A549 (cell line): ENCODE data around the gene RPH3AL.

Experiments
- CEBPB ChIP-seq, 2 experiments: fragments of >200 bp in 1 of 2; sonication (Bioruptor Twin) in 1 of 2; formaldehyde crosslinking in 1 of 2; IDR thresholded peaks; 2 replicates each; pipeline ENCODE4 v1.6.1; 2012 to 2016
- CHD2 ChIP-seq: fragments of 150-350 bp; IDR thresholded peaks from 2 replicates; pipeline ENCODE4 v1.6.1; 2014; ENCODE audit warnings: low read length; ENCODE audit not compliant: partially characterized antibody
- CTCF ChIP-seq: fragments of >200 bp; sonication (Bioruptor Twin); formaldehyde crosslinking; IDR thresholded peaks from 3 replicates; pipeline ENCODE4 v1.5.1; 2016
- EP300 ChIP-seq, 2 experiments: fragments of >200 bp; sonication (Bioruptor Twin); formaldehyde crosslinking; IDR thresholded peaks; 2 replicates in 1 of 2; 3 replicates in 1 of 2; pipeline ENCODE4 v1.6.1; 2016 to 2017
- ESRRA ChIP-seq: fragments of 150-350 bp; IDR thresholded peaks from 2 replicates; pipeline ENCODE4 v1.6.1; 2014; ENCODE audit warnings: mild to moderate bottlenecking, low read length, borderline replicate concordance
- HEYL ChIP-seq: fragments of 250-450 bp; sonication (Bioruptor Pico); IDR thresholded peaks from 2 replicates; pipeline ENCODE4 v1.8.0; 2021; ENCODE audit warnings: mild to moderate bottlenecking, moderate library complexity
- JUNB ChIP-seq: fragments of >200 bp; sonication (Bioruptor Twin); formaldehyde crosslinking; IDR thresholded peaks from 2 replicates; pipeline ENCODE4 v1.6.1; 2016
- KDM1A ChIP-seq: fragments of 200-600 bp; sonication (generic); IDR thresholded peaks from 2 replicates; pipeline ENCODE4 v1.6.1; 2016; ENCODE audit warnings: low read depth, mild to moderate bottlenecking
- MYC ChIP-seq: IDR thresholded peaks from 2 replicates; pipeline ENCODE4 v1.6.1; 2012; ENCODE audit warnings: mild to moderate bottlenecking, inconsistent platforms, low read length, improper control_type of control experiment, borderline replicate concordance
- NFE2L2 ChIP-seq: fragments of 150-350 bp; conservative IDR thresholded peaks from 2 replicates; pipeline ENCODE4 v1.6.1; 2014; ENCODE audit warnings: low read length
- POLR2A ChIP-seq: IDR thresholded peaks from 2 replicates; pipeline ENCODE4 v1.6.1; 2012; ENCODE audit warnings: mild to moderate bottlenecking, low read length
- RAD21 ChIP-seq, 2 experiments: fragments of >200 bp in 1 of 2; sonication (Bioruptor Twin) in 1 of 2; formaldehyde crosslinking in 1 of 2; IDR thresholded peaks in 1 of 2; conservative IDR thresholded peaks in 1 of 2; 2 replicates in 1 of 2; 3 replicates in 1 of 2; pipeline ENCODE4 v1.6.1; 2012 to 2018; ENCODE audit warnings: inconsistent platforms in 1 of 2
- REST ChIP-seq: fragments of 200-600 bp; sonication (generic); IDR thresholded peaks from 2 replicates; pipeline ENCODE4 v1.6.1; 2016; ENCODE audit warnings: antibody characterized with exemption, mild to moderate bottlenecking, moderate library complexity
- SMC3 ChIP-seq: fragments of >200 bp; sonication (Bioruptor Twin); formaldehyde crosslinking; IDR thresholded peaks from 3 replicates; pipeline ENCODE4 v1.6.1; 2018; ENCODE audit warnings: inconsistent platforms

GRCh38 chr17:307741-308507, 44.7 kb downstream of the RPH3AL start:
- TF ChIP-seq CHD2: no peak
- TF ChIP-seq REST: no peak
- no peak for TF ChIP-seq SMC3
- TF ChIP-seq NFE2L2: no peak
- no peak for TF ChIP-seq CTCF
- TF ChIP-seq POLR2A: no peak
- TF ChIP-seq HEYL (CRISPR knock-in tag): no peak
- TF ChIP-seq KDM1A: no peak
- TF ChIP-seq CEBPB (IDR thresholded peaks at IDR 0.05): no peak
- no peak for TF ChIP-seq ESRRA
- TF ChIP-seq RAD21 (conservative IDR thresholded peaks at IDR 0.05 in 1 of 2, IDR thresholded peaks at IDR 0.05 in 1 of 2): no peak
- TF ChIP-seq EP300 (IDR thresholded peaks at IDR 0.05): no peak
- no peak for TF ChIP-seq JUNB
- no peak for TF ChIP-seq MYC
